Measurements from ENCODE around the gene MB21D2.

- TF ChIP-seq CTCF (IDR thresholded peaks at IDR 0.05; ENCODE audit: insufficient read depth, low read depth, low read length), result no peak
- TF ChIP-seq EZH2 (IDR thresholded peaks at IDR 0.05; ENCODE audit: insufficient read depth, low read length), result no peak
These were observed 40.7 kb upstream of the MB21D2 start for GRCh38 chr3:192958219-192958872.
